OCI-M1 (cell line): ENCODE data around the gene DHRS2.

Experiments
- DNase-seq: peaks from one replicate; lab custom pipeline; 2025; lab: John Stamatoyannopoulos, UW

Gene DHRS2

GRCh38 chr14:23694085-23694948 lies 58.2 kb downstream of the DHRS2 start:
- DNase-seq = peak; percentile 90
